Ishikawa (cell line): ENCODE data around the gene SLK.

ENCODE experiments used
- NFIC ChIP-seq: IDR thresholded peaks from 2 replicates; pipeline ENCODE4 v1.6.1; 2012
- TF ChIP-seq, protein P1 (sequence below): IDR thresholded peaks from 2 replicates; pipeline ENCODE4 v1.6.1; 2012
- TF ChIP-seq, protein P2 (sequence below): IDR thresholded peaks from 2 replicates; pipeline ENCODE4 v1.6.1; 2012

DNA sequence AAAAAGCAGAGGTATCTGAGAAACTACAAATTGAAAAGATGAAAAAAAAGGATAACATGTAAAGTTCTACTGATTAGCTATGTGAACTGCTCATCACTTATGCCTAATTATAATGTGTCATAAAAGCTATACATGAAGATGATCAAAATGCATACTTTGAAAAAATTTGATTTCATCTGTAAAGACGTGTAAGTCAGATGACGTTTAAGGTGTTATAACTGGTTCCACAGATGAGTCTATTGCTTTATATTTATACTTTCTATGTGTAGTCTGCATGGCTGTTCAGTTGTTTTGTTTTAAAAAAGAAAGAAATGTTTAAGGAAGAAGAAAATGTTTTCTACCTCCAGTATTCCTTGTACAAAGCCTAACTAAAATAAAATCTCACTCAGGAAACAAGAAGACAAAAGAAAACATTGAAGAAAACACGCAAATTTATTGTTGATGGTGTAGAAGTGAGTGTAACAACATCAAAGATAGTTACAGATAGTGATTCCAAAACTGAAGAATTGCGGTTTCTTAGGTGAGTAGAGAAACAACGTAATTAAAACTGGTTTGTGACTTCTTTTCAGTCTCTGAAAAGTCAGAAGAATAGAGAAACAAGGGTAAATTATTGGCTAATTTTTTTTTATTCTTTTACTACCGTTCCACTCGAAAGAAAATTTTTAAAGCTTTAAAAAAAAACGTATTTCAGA is 38.4 kb downstream of the SLK start:
- TF ChIP-seq, protein P1, sequence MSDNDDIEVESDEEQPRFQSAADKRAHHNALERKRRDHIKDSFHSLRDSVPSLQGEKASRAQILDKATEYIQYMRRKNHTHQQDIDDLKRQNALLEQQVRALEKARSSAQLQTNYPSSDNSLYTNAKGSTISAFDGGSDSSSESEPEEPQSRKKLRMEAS, result no peak
- TF ChIP-seq NFIC, result no peak
- TF ChIP-seq, protein P2, sequence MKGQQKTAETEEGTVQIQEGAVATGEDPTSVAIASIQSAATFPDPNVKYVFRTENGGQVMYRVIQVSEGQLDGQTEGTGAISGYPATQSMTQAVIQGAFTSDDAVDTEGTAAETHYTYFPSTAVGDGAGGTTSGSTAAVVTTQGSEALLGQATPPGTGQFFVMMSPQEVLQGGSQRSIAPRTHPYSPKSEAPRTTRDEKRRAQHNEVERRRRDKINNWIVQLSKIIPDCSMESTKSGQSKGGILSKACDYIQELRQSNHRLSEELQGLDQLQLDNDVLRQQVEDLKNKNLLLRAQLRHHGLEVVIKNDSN, result no peak
